Body of pancreas (tissue), 4 donors: ENCODE measurements around the gene CIAO2B. TPM values are rescaled to one million over a fixed set of nuclear protein-coding genes. Genes with fewer than 3 reads are reported as not detected.

ENCODE experiments used
- ATAC-seq: fragments of 150-250 bp; one replicate; pipeline ENCODE4 v1.9.1; 2016
- DNase-seq, 4 donors: peaks; one replicate each; pipeline ENCODE4 v3.0.0-alpha.2; 2019
- H3K27ac ChIP-seq, 4 donors: fragments of 200-600 bp; sonication (generic); 1 replicate in 3 of 4; 2 replicates in 1 of 4; pipeline versions ENCODE4 v1.5.1 to v1.6.1; 2016 to 2019; ENCODE audit warnings: mild to moderate bottlenecking in 1 of 4, mixed read lengths in 1 of 4, moderate library complexity in 1 of 4
- H3K27me3 ChIP-seq, 2 donors: fragments of 200-600 bp; sonication (generic); one replicate each; pipeline ENCODE4 v1.6.0; 2016; ENCODE audit warnings: mild to moderate bottlenecking in 1 of 2
- H3K36me3 ChIP-seq, 2 donors: fragments of 200-600 bp; sonication (generic); replicated peaks in 1 of 2; 2 replicates each; pipeline ENCODE4 v1.5.1; 2016; ENCODE audit warnings: low read depth in 2 of 2; ENCODE audit not compliant: insufficient read depth in 1 of 2
- H3K4me1 ChIP-seq: fragments of 200-600 bp; sonication (generic); one replicate; pipeline ENCODE4 v1.6.0; 2016
- H3K4me3 ChIP-seq, 2 donors: fragments of 200-600 bp; sonication (generic); 1 replicate in 1 of 2; 2 replicates in 1 of 2; pipeline ENCODE4 v1.5.1; 2016 to 2019
- H3K9me3 ChIP-seq, 3 donors: fragments of 200-600 bp; sonication (generic); 1 replicate in 2 of 3; 2 replicates in 1 of 3; pipeline ENCODE4 v1.5.1; 2016
- CTCF ChIP-seq, 7 experiments: fragments of 450-650 bp in 4 of 7; fragments of 200-600 bp in 3 of 7; sonication (generic) in 3 of 7; IDR thresholded peaks; one replicate each; pipeline ENCODE4 v1.5.1; 2016 to 2019; ENCODE audit warnings: antibody characterized with exemption in 7 of 7
- POLR2A ChIP-seq, 3 donors: fragments of 450-650 bp; IDR thresholded peaks; one replicate each; pipeline ENCODE4 v1.6.1; 2016; ENCODE audit warnings: antibody characterized with exemption in 3 of 3, mild to moderate bottlenecking in 2 of 3
- WGBS, 2 donors: methylation state at CpG; one replicate each; pipeline ENCODE4 v1.1.5; 2017; 5-methylcytosine and 5-hydroxymethylcytosine counted together
- intact Hi-C: fragments of 100-400 bp; cut with DNase I; formaldehyde crosslinking; loops from one replicate; pipeline ENCODE4 v1.15.1; 2023
- total RNA-seq, 2 donors: library from RNA; depleted of rRNA; stranded (reverse); fragments of >200 nt; gene quantifications; one replicate each; pipeline ENCODE4 v1.1.0, GENCODE V29; 2016

Gene CIAO2B
- total RNA-seq, 2 donors from 2014 or later = 7.6 to 15.3 TPM

DNA sequence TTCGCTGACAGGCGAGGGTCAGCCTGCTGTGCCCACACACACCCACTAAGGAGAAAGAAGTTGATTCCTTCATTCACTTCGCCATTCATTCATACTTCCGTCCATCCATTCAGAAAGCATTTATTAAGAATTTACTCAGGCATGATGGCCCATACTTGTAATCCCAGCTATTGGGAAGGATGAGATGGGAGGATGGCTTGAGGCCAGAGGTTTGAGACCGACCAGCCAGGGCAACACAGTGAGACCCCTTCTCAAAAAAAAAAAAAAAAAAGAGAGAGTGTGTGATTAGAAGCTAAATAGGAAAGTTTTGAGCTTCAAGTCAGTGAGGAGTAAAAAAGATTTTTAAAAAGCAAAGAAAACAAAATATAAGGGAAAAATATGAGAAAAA lies 9.8 kb upstream of the CIAO2B start:
- no peak overlapping the region for H3K27ac ChIP-seq
- TF ChIP-seq POLR2A (IDR thresholded peaks at IDR 0.05) = no peak
- TF ChIP-seq CTCF (IDR thresholded peaks at IDR 0.05) = no peak
- DNase-seq = no peak
- no peak for ATAC-seq
- peaks cover 0 to 7% of the 10 kb centered on the region in 2 donors for H3K27me3 ChIP-seq
- 90 to 93% methylated on average over 5 of the region's 5 CpGs for WGBS, 2 donors
- no peaks in the 10 kb centered on the region for H3K9me3 ChIP-seq
- H3K36me3 ChIP-seq = peaks cover 10 to 14% of the 10 kb centered on the region in 2 donors
- H3K4me3 ChIP-seq = no peak overlapping the region
- peaks cover 10% of the 10 kb centered on the region for H3K4me1 ChIP-seq
- intact Hi-C loops = no loop called here

DNA sequence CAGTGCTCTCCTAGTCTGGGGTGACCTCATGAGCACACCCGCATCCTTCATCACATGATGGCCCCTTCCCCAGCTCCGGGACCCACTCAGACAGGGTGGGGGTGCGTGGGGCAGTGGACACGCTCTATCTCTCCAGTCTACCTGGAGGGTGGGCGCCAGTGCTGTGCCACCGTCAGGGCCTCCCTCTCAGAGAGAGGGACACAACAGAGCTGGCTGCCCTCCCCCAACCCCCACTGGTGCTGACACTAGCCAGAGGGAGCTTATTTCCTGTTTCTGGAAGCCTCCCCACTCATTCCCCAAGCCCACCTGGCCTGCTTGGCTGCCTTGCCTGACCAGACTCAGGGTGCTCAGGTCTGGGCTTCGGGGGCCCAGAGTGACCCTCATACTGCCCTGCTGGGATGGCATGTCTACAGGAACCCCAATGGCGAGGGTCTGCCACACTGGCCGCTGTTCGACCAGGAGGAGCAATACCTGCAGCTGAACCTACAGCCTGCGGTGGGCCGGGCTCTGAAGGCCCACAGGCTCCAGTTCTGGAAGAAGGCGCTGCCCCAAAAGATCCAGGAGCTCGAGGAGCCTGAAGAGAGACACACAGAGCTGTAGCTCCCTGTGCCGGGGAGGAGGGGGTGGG lies 9.3 kb upstream of the CIAO2B start:
- no peak for DNase-seq
- H3K4me1 ChIP-seq = peaks cover 6% of the 10 kb centered on the region
- intact Hi-C loops = no loop called here
- H3K36me3 ChIP-seq = peaks cover 10 to 14% of the 10 kb centered on the region in 2 donors
- ATAC-seq = no peak
- no peak overlapping the region for H3K4me3 ChIP-seq
- H3K27ac ChIP-seq = no peak overlapping the region
- H3K9me3 ChIP-seq = no peaks in the 10 kb centered on the region
- 84 to 92% methylated on average over 7 to 15 of the region's 15 CpGs for WGBS, 2 donors
- TF ChIP-seq CTCF (IDR thresholded peaks at IDR 0.05) = no peak
- TF ChIP-seq POLR2A (IDR thresholded peaks at IDR 0.05) = no peak
- H3K27me3 ChIP-seq = peaks cover 0 to 1% of the 10 kb centered on the region in 2 donors

DNA sequence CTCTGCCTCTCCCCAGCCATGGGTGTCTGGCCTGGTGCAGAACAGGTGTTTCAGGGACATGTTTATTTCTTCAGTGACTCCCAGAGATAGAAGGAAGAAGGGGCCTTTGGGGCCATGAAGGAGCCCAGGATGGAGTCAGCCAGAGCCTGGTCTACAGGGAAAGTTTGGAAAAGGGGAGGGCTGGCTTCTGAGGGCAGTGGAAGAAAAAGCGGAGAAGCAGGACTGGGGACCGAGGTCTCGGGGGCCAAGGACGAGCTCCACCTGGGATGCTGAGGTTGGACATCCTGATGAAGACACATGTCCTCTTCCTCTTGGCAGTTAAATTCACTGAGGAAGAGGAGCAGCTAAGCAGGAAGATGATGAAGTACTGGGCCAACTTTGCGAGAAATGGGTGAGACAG lies 8.8 kb upstream of the CIAO2B start:
- H3K27ac ChIP-seq = no peak overlapping the region
- H3K4me1 ChIP-seq = peaks cover 3% of the 10 kb centered on the region
- DNase-seq = no peak
- TF ChIP-seq POLR2A (IDR thresholded peaks at IDR 0.05) = no peak
- no peak for TF ChIP-seq CTCF (IDR thresholded peaks at IDR 0.05)
- no peaks in the 10 kb centered on the region for H3K27me3 ChIP-seq
- H3K36me3 ChIP-seq = peaks cover 10 to 14% of the 10 kb centered on the region in 2 donors
- no peaks in the 10 kb centered on the region for H3K9me3 ChIP-seq
- H3K4me3 ChIP-seq = no peak overlapping the region
- intact Hi-C loops = no loop called here
- 90 to 100% methylated on average over 5 of the region's 5 CpGs for WGBS, 2 donors
- ATAC-seq = no peak

DNA sequence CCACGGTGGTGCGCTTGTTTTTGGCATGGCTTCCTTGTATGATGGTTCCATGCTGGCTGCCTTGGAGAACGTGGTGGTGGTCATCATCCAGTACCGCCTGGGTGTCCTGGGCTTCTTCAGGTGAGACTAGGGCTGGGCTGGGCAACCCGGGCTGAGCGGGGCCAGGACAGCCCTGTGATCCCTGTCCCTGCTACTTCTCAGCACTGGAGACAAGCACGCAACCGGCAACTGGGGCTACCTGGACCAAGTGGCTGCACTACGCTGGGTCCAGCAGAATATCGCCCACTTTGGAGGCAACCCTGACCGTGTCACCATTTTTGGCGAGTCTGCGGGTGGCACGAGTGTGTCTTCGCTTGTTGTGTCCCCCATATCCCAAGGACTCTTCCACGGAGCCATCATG lies 6.0 kb upstream of the CIAO2B start:
- H3K36me3 ChIP-seq = peaks cover 10 to 14% of the 10 kb centered on the region in 2 donors
- no peak for DNase-seq
- H3K27ac ChIP-seq = no peak overlapping the region
- H3K4me1 ChIP-seq = peaks cover 28% of the 10 kb centered on the region
- no peak for ATAC-seq
- intact Hi-C loops = no loop called here
- H3K4me3 ChIP-seq = no peak overlapping the region
- TF ChIP-seq POLR2A (IDR thresholded peaks at IDR 0.05) = no peak
- TF ChIP-seq CTCF (IDR thresholded peaks at IDR 0.05) = no peak
- no peaks in the 10 kb centered on the region for H3K9me3 ChIP-seq
- no peaks in the 10 kb centered on the region for H3K27me3 ChIP-seq
- WGBS, 2 donors = 90 to 92% methylated on average over 13 to 16 of the region's 16 CpGs

DNA sequence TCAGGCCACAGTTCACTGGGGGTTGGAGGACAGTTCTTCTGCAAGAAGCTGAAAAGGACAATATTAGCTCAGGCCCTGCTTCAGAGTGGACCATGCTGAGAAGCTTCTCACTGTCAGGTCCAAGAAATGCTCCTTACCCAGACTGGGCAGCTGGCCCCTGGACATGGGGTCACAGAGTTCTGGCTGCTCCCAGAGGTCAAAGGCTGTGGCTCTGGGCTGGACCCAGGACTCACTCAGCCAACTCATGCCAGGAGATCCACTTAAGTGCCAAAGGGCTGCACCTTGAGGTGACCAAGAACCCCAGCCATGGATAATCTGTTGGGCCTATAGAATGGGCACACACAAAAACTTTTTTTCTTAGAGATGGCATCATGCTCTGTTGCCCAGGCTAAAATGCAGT lies 5.2 kb upstream of the CIAO2B start:
- Histone ChIP-seq H3K36me3 (peaks cover 10 to 14% of the 10 kb centered on the region in 2 donors), H3K4me3 (no peak overlapping the region), H3K27me3 (no peaks in the 10 kb centered on the region), H3K9me3 (no peaks in the 10 kb centered on the region), H3K4me1 (peaks cover 29% of the 10 kb centered on the region), H3K27ac (no peak overlapping the region)
- intact Hi-C loops = no loop called here
- ATAC-seq (no peak), DNase-seq (no peak)
- TF ChIP-seq CTCF (IDR thresholded peaks at IDR 0.05) = no peak
